HG03575 (cell line): ENCODE results near the gene PTOV1.

Experiments
- ATAC-seq: cut with Tn5 transposase; IDR thresholded peaks from one replicate; pipeline ENCODE4 v1.9.1; 2021; ENCODE audit not compliant: unreplicated experiment, insufficient number of reproducible peaks, low FRiP score; ENCODE audit errors: extremely low read depth

The PTOV1 gene

GRCh38 chr19:49855676-49856573 is 5.0 kb downstream of the PTOV1 start:
- ATAC-seq: no peak

GRCh38 chr19:49856574-49857021 is 5.6 kb downstream of the PTOV1 start:
- ATAC-seq: no peak

GRCh38 chr19:49857061-49857837 is 6.3 kb downstream of the PTOV1 start:
- ATAC-seq: no peak

GRCh38 chr19:49857838-49858087 is 6.8 kb downstream of the PTOV1 start:
- ATAC-seq: no peak

- no peak for ATAC-seq
These were observed 7.4 kb downstream of the PTOV1 start for GRCh38 chr19:49858088-49858985.

- ATAC-seq: no peak
These were observed 8.8 kb downstream of the PTOV1 start for GRCh38 chr19:49859682-49860335.

GRCh38 chr19:49860336-49861102 is 9.6 kb downstream of the PTOV1 start:
- no peak for ATAC-seq

- no peak for ATAC-seq
These were observed 10.1 kb downstream of the PTOV1 start for GRCh38 chr19:49861107-49861506.

- ATAC-seq: no peak
These were observed 10.8 kb downstream of the PTOV1 start for GRCh38 chr19:49861541-49862378.

- no peak for ATAC-seq
These were observed 11.7 kb downstream of the PTOV1 start for GRCh38 chr19:49862391-49863253.

- ATAC-seq: no peak
These were observed 12.4 kb downstream of the PTOV1 start for GRCh38 chr19:49863254-49863934.

- no peak for ATAC-seq
These were observed 13.0 kb downstream of the PTOV1 start for GRCh38 chr19:49863935-49864320.

- no peak for ATAC-seq
These were observed 13.9 kb downstream of the PTOV1 start for GRCh38 chr19:49864890-49865289.

- peak; percentile 35 for ATAC-seq
These were observed 16.2 kb downstream of the PTOV1 start, which contains the start of gene PNKP for GRCh38 chr19:49866933-49867782. TSS of gene PNKP (minus strand) at chr19:49867576. CDS start at chr19:49867204, 372 bp downstream.

- ATAC-seq: no peak
These were observed 18.1 kb downstream of the PTOV1 start for GRCh38 chr19:49869009-49869483.
